M059J (cell line): ENCODE data around the gene GPRC5A. TPM values are rescaled to one million over a fixed set of nuclear protein-coding genes. Genes with fewer than 3 reads are reported as not detected.
A peak's percentile ranks its signal among the peaks of the same experiment; 100 is the strongest.
"Not testable (repeated sequence)": the region's sequence is repeated elsewhere in the genome, so short reads cannot be mapped to it uniquely, and the experiment has no call there.

Source experiments
- DNase-seq: peaks from one replicate; pipeline ENCODE4 v3.0.0-alpha.2; 2012; ENCODE audit warnings: low read depth
- total RNA-seq: library from RNA; depleted of rRNA; stranded (reverse); fragments of >200 nt; shearing (Covaris generic); gene quantifications from 2 replicates; pipeline ENCODE4 v1.2.3, GENCODE V29; 2014; rRNA removed

GPRC5A gene, protein sequence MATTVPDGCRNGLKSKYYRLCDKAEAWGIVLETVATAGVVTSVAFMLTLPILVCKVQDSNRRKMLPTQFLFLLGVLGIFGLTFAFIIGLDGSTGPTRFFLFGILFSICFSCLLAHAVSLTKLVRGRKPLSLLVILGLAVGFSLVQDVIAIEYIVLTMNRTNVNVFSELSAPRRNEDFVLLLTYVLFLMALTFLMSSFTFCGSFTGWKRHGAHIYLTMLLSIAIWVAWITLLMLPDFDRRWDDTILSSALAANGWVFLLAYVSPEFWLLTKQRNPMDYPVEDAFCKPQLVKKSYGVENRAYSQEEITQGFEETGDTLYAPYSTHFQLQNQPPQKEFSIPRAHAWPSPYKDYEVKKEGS
- total RNA-seq: 70.0 and 89.7 TPM in 2 replicates

DNA sequence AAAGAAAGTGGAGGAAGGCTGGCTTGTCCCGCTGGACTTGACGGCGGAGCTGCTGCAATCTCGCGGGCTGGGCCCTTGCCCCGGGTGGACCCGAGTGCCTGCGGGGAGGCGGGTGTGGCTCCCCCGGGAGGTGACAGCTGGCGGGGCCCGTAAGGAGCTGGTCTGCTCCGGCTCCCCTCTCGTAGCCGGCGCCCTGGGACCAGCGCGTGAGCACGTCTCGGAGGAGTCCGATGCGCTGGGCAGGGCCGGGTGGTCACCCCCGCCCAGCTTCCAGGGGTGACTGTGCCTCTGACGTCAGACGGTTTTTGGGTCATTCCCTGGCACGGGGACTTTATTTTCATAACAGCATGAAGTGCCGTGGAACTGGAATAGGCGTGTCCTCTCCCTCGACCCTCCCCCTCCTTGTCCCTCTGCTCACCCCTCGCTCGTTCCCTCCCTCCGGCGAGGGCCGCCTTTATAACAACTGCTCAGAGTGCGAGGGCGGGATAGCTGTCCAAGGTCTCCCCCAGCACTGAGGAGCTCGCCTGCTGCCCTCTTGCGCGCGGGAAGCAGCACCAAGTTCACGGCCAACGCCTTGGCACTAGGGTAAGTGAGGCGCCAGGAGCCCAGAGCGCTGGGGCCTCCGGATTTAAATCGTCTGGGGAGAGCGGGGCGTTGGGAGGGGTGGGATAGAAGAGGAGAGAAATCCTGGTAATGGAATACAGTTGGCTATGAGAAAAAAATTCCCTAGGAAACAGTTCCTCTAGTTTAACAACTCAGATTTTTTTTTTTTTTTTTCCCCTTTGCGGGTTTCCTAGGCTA, at the start of gene GPRC5A:
GPRC5A (plus strand) TSS at position 483 of the 801 bp plus-strand sequence. CDS start 16,688 bp downstream, outside the sequence.
- DNase-seq: peak; percentile 98

DNA sequence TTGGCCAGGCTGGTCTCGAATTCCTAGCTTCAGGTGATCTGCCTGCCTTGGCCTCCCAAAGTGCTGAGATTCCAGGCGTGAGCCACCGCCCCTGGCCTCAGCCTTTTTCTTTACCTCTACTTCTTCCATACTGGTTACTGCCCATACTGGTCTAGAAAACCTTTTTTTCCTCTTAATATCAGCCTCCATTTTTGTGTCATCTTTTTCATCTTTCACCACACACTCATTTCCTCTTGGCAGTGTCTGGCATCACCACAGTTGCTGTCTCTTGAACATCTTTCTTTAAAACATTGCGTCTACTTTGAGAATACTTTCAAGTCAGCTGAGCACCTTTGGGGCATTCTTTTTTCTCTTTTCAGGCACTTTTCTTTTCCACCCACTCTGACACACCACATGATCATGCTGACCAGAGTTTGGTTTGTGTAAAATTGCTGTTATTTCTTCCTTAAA, 45.5 kb upstream of the GPRC5A start:
- DNase-seq: no peak

DNA sequence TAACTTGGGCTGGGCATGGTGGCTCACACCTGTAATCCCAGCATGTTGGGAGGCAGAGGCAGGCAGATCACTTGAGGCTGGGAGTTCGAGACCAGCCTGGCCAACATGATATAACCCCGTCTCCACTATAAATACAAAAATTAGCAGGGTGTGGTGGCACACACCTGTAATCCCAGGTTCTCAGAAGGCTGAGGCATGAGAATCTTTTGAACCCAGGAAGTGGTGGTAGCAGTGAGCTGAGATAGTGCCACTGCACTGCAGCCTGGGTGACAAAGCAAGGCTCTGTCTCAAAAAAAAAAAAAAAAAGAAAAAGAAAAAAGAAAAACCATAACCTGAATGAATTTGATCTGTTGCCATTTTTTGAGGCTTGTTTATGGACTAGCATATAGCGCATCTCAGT, 44.6 kb upstream of the GPRC5A start:
- not testable (repeated sequence) for DNase-seq

DNA sequence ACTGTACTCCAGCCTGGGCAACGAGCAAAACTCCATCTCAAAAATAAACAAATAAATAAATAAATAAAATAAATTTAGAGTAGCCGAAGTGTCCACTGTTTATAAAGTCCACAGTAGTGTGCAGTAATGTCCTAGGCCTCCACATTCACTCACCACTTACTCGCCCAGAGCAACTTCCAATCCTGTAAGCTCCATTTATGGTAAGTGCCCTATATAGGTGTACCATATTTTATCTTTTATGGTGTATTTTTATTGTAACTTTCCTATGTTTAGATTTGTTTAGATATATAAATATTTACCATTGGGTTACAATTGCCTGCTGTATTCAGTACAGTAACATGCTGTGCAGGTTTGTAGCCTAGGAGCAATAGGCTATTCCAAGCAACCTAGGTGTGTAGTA, 37.9 kb upstream of the GPRC5A start:
- no peak for DNase-seq

DNA sequence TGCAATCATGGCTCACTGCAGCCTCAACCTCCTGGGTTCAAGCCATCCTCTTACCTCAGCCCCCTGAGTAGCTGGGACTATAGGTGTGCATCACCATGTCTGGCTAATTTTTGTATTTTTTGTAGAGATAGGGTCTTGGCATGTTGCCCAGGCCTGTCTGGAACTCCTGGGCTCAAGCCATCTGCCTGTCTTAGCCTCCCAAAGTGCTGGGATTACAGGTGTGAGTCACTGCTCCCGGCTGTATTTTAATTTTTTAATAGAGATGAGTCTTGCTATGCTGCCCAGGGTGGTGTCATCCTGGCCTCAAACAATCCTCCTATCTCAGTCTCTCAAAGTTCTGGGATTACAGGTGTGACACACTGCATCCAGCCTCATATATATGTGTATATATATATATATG, 31.7 kb upstream of the GPRC5A start:
- peak; percentile 85 for DNase-seq

DNA sequence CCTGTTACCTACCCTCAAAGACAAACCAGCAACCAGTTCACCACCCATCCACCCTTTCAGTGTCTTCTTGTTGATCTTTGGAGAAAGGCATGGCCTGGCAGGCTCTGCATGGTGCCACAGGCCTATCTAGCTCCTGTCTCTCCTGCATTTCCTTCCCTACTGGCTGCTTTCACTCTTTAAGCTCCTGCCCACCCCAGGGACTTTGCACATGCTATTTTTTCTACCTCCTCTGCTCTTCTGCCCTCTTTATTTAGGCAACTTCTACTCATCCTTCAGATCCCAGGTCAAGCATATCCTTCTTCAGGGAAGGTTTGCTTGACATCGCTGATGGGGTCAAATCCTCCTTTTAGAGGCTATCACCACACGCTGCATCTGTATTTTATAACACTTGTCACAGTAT, 27.1 kb upstream of the GPRC5A start:
- DNase-seq: no peak

DNA sequence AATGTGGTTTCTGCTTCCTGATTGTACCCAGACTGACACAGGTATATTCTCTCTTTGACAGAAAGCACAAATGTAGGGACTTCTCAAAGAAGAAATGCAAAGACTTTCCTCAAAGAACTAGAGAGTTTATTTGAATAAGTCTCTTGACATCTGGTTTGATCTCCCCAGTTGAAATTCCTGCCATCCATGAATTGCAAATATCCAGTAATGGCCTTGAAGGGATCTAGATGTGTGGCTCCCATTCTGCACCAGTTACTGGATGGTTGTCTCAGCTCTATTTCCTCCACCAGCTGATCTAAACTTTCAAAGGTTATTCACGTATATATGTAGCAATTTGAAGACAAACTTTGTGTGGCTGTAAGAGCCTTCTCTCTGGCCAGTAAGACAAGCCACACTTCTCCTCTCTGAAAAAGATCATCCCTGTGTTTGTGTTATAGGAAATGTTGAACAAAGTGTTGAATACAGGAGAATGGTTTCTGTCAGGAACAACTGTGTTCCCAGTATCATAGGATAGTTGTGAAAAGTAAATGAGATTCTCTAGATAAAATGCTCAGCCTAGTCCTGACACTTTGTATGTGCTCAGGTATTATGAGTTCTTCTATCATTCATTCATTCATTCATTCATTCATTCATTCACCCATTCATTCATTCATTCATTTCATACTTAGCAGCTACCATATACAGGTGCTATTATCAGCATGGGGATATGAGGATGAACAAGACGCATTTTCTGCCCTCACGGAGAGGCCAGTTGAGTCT, 22.7 kb upstream of the GPRC5A start:
- DNase-seq: no peak

DNA sequence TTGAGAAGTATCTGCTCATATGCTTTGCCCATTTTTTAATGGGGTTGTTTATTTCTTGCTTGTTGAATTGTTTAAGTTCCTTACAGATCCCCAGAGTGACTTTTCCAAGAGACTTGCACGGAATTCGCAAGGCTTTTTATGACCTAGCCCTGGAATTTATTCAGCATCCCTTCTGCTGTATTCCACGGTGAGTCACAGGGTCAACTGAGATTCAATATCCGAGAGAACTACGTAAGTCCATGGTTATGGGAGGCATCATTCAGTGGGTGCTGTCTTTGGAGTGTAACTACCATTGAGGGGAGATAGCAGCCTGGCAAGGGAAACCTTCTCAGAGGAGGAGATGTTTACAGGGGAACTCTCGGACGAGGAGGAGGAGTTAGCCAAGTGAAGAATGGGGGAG, 20.9 kb upstream of the GPRC5A start:
- peak; percentile 99 for DNase-seq

DNA sequence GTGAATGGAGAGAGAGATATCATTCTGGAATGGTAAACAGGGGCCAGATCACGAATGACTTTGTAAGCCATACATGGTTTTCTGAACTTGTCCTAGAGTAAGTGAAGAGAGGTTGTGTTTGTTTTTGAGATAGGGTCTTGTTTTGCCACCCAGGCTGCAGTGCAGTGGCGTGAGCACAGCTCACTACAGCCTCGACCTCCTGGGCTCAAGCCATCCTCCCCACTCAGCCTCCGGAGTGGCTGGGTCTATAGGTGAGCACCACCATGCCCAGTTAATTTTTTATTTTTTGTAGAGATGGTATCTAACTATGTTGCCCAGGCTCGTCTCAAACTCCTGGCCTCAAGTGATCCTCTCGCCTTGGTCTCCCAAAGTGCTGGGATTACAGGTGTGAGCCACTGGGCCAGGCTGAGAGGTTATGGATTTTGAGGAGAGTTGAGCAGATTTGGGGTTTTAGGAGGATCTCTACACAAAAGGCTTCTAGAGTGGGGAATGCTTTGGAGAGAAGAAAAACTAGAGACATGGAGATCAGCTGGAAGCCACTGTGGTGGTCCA, 19.7 kb upstream of the GPRC5A start:
- no peak for DNase-seq

DNA sequence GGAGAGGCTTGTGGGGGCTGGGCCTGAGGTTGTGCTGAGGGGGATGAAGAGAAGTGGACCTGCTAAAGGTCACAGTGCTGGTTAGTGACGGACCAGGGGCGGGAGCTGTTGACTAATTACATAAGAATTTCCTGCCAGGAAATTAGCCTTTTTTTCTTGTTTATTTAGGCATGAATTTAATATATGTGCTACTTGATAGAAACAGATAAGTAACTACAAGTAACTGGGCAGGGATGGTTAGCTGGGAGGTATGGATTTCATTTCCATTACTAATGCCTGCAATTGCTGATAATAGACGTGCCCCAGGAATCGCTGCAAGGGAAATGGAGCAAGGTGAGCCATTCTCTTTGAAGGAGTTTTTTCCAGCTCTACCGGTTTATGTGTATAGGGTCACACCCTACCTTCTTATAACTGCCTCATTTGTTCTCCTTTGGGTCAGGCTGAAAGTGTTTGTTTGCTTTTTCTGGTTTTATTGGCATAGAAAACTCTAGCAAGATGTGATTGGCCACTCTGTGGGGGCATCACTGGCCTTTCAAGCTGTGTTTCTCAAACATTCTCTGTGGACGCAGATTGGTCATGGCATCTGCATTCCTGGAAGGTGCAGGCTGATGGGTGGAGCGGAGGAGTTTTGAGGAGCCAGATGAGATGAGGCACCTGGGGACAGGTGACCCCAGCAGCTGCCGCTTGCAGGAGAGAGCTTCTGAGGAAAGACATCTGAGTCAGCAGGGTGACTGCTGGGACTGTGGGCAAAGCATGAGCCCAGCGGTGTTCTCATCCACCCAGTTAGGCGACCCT, 19.0 kb upstream of the GPRC5A start:
- DNase-seq: peak; percentile 88

DNA sequence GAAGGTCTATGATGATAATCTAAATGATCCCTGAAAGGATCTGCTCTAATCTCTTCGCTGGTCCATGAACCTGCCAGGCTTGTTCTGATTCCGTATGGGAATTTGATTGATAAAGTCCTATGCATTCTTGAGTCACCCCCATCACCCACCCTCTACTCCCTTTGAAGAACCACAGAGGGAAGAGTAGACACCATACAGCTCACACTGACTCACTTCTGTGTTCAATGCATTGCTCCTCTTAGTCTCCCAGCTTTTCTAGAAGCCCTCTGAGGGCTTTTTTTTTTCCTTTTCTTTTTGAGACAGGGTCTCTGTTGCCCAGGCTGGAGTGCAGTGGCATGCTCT, 18.5 kb upstream of the GPRC5A start:
- DNase-seq: peak; percentile 77

DNA sequence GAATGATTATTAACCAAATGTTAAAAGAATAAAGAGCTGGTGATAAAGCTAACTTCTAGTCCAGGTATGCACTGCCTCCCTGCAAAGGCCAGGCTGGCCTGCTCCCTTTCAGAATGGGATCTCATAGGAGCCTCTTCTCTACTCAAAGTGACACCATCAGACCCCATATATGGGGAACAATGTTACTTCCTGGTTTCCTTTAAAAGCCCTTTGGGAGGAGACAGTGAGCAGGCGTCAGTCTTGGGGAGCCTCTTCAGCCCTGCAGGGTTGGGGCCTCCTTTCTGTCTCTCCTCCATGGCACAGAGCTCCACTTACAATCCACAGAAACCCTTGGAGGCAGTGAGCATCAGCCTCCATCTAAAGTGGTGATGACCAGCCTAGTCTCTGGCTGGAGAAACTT, 17.3 kb upstream of the GPRC5A start:
- DNase-seq: peak; percentile 30

DNA sequence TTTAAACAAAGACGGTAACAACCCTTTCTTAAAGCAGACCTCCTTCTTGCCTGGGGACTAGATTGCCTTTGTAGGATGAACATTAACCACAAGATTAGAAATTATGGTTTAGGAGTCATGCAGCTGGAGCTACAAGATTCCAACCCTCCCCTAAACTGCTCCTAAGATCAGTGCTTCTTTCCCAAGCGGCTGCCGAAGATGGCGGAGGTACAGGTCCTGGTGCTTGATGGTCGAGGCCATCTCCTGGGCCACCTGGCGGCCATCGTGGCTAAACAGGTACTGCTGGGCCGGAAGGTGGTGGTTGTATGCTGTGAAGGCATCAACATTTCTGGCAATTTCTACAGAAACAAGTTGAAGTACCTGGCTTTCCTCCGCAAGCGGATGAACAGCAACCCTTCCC, 16.1 kb upstream of the GPRC5A start:
- DNase-seq: peak; percentile 30

DNA sequence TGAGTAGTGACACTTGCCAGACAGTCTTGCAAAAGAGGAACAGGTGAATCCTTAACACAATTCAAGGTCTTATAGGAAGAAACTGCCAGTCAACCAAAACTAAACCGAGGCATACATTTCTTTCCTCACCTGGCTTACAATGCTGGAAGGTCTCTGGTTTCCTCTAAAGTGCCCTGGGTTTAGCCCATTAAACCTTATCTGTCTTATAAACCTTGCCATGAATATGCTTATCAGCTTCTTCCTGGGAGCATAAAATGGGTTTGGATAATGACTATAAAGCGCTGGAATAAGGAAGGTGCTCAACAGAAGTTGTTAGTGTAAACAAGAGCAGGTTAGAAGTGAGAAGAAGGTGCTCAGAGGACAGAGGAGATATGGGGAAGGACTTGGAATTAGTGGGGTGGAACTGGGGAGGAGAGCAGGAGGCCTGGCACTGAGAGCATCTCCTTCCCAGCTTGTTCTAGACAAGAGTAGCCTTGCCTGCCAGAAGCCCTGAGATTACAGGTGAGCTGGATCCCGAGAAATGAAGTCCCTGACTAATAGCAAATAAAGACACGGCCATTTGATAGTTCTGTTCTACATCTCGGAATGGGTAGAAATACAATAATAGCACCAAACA, 14.1 kb upstream of the GPRC5A start:
- DNase-seq: no peak

DNA sequence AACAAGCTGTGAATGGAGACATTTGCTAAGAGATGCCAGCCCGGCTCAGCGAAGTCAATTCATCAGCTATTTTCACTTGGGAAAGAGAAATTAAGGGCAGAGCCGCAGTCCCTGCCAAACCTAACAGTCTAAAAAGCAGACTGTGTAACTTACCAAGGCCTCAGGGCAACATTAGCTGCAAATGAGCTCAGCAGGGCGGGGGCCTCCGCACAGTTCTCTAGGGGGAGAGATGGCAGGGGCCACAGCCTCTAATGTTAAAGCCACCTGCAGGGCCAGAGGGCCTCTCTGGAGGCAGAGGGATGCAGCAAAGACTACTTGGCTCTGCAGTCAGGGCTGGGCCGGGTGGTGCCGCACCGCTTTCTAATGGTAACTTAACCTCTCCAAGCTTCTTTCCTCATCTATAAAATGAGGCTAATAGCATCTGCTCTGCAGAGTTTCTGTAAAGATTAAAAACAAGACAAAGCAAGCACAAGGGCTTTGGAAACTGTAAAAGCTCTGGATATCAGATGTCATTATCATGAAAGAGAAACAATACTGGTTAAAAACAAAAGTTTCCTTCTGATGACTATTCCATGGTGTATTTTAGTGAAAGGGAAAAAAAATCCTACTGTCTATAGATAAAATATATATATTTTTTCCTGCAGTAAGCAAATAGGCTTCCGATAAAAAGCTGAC, 13.4 kb upstream of the GPRC5A start:
- peak; percentile 27 for DNase-seq

DNA sequence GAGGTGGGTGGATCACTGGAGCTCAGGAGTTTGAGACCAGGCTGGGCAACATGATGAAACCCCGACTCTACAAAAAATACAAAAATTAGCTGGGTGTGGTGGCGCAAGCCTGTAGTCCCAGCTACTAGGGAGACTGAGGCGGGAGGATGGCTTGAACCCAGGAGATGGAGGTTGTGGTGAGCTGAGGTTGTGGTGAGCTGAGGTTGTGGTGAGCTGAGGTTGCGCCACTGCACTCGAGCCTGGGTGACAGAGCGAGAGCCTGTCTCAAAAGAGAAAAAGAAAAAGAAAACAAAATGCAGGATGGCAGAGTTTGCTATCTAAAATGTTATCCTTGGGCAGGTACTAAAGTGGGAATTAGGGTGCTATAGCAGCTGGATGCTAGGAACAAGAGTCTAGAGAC, 10.8 kb upstream of the GPRC5A start:
- DNase-seq: no peak

DNA sequence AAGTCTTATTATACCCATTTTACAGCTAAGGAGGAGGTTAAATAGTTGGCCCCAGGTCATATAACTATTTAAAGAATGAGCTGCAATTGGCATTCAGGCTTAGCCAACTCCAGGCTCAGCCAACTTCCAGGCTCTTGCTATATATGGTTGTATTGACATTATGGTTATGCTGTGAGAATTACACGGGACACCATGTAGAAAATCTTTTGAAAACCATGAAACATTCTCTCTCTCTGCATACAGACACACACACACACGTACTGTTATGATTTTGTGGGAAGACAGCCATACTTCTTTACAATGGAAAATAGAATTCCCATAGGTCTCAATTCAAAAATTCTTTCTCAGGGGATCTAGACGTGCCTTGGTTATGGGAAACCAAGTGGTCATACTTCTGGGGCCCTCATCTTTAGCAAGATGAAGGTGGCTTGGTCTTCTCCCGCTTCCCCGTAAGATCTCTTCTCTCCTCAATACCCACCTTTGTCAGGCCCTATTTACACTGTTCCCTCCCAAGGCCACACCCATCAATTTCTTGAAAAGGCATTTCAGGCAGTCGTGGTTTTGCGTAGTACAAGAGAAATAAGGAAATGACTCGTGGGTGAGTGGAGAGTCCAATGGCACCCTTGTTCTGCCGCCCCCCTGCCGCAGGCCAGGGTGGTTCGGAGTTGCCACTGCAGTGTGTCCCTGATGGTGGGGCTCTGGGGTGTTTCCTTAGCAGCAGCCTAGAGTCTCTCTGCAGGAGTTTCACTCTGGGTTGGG, 10.0 kb upstream of the GPRC5A start:
- DNase-seq: peak; percentile 68

DNA sequence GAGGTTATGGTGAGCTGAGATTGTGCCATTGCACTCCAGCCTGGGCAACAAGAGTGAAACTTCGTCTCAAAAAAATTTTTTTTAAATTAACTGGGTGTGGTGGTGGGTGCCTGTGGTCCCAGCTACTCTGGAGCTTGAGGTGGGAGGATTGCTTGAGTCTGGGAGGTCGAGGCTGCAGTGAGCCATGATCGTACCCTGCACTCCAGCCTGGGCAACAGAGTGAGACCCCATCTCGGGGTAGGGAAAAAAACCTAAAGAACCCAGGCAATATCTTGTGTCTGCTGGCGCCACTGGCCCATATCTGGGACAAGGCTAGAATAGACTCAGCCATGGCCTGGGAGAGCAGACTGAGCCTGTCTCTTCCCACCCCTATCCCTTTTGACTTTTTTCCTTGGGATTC, 9.1 kb upstream of the GPRC5A start:
- DNase-seq: no peak

DNA sequence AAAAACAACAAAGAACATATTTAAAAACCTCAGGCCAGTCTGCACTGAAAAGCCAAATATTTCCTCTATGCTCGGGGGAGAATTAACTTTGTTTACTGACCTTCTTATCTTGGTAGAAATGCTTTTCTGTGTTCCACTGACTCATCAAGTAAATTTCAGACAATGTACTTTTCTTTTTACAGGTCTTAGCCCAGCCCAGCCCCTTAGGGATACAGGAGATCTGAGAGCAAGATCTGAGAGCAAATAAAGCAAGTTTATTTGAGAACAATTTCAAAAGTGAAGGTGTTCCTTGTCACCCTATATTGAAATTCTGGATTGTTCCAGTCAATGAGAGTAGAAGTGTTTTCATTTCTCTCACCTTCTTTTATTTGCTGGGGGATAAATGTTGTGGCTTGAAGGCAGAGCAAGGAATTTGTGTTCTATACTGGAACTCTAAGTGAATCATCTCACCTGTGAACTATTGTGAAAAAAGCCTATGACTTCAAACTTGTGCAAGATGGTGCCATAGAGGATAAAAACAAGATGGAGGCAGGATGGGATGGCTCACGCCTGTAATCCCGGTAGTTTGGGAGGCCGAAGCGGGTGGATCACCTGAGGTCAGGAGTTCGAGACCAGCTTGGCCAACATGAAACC, 7.9 kb upstream of the GPRC5A start:
- DNase-seq: peak; percentile 93
